ENCODE data around the gene TBC1D9.

TBC1D9 gene

GRCh38 chr4:140633124-140633523 is 123.1 kb downstream of the TBC1D9 start:
- no peaks in the 10 kb centered on the region for H3K9me3 Mint-ChIP-seq
- DNase-seq (ENCODE audit: low spot score): no peak
- H3K27me3 Mint-ChIP-seq (ENCODE audit: low read depth): peaks cover 15% of the 10 kb centered on the region
- H3K36me3 Mint-ChIP-seq (ENCODE audit: low read depth): no peaks in the 10 kb centered on the region
- H3K4me3 Mint-ChIP-seq: no peak overlapping the region
- H3K27ac Mint-ChIP-seq: no peak overlapping the region
- no peaks in the 10 kb centered on the region for H3K4me1 Mint-ChIP-seq (ENCODE audit: low read depth)

GRCh38 chr4:140630246-140630645 is 125.9 kb downstream of the TBC1D9 start:
- H3K27ac Mint-ChIP-seq: no peak overlapping the region
- no peaks in the 10 kb centered on the region for H3K9me3 Mint-ChIP-seq
- H3K27me3 Mint-ChIP-seq (ENCODE audit: low read depth): peaks cover 23% of the 10 kb centered on the region
- DNase-seq (ENCODE audit: low spot score): no peak
- no peaks in the 10 kb centered on the region for H3K4me1 Mint-ChIP-seq (ENCODE audit: low read depth)
- no peak overlapping the region for H3K4me3 Mint-ChIP-seq
- H3K36me3 Mint-ChIP-seq (ENCODE audit: low read depth): no peaks in the 10 kb centered on the region

GRCh38 chr4:140628016-140628415 is 128.2 kb downstream of the TBC1D9 start:
- Mint-ChIP-seq H3K27ac (no peak overlapping the region), H3K27me3 (ENCODE audit: low read depth) (peaks cover 30% of the 10 kb centered on the region), H3K36me3 (ENCODE audit: low read depth) (no peaks in the 10 kb centered on the region), H3K4me3 (no peak overlapping the region), H3K4me1 (ENCODE audit: low read depth) (peaks cover 2% of the 10 kb centered on the region), H3K9me3 (no peaks in the 10 kb centered on the region)
- DNase-seq (ENCODE audit: low spot score): no peak

GRCh38 chr4:140626661-140627376 is 129.4 kb downstream of the TBC1D9 start:
- H3K27me3 Mint-ChIP-seq (ENCODE audit: low read depth): peaks cover 29% of the 10 kb centered on the region
- peaks cover 2% of the 10 kb centered on the region for H3K4me1 Mint-ChIP-seq (ENCODE audit: low read depth)
- no peaks in the 10 kb centered on the region for H3K36me3 Mint-ChIP-seq (ENCODE audit: low read depth)
- H3K9me3 Mint-ChIP-seq: no peaks in the 10 kb centered on the region
- no peak overlapping the region for H3K27ac Mint-ChIP-seq
- H3K4me3 Mint-ChIP-seq: no peak overlapping the region
- no peak for DNase-seq (ENCODE audit: low spot score)

- H3K27me3 Mint-ChIP-seq (ENCODE audit: low read depth): peaks cover 13% of the 10 kb centered on the region
- DNase-seq (ENCODE audit: low spot score): no peak
- no peaks in the 10 kb centered on the region for H3K9me3 Mint-ChIP-seq
- no peak overlapping the region for H3K27ac Mint-ChIP-seq
- H3K36me3 Mint-ChIP-seq (ENCODE audit: low read depth): no peaks in the 10 kb centered on the region
- peaks cover 11% of the 10 kb centered on the region for H3K4me1 Mint-ChIP-seq (ENCODE audit: low read depth)
- no peak overlapping the region for H3K4me3 Mint-ChIP-seq
Observed at GRCh38 chr4:140622333-140622958, 133.7 kb downstream of the TBC1D9 start.

- no peaks in the 10 kb centered on the region for H3K9me3 Mint-ChIP-seq
Observed at GRCh38 chr4:140621161-140621560, 135.0 kb downstream of the TBC1D9 start.

GRCh38 chr4:140617499-140618248 is 138.5 kb downstream of the TBC1D9 start:
- H3K4me3 Mint-ChIP-seq: no peak overlapping the region
- H3K4me1 Mint-ChIP-seq (ENCODE audit: low read depth): peaks cover 10% of the 10 kb centered on the region
- H3K9me3 Mint-ChIP-seq: no peaks in the 10 kb centered on the region
- H3K27ac Mint-ChIP-seq: no peak overlapping the region
- no peak for DNase-seq (ENCODE audit: low spot score)
- H3K36me3 Mint-ChIP-seq (ENCODE audit: low read depth): no peaks in the 10 kb centered on the region
- peaks cover 7% of the 10 kb centered on the region for H3K27me3 Mint-ChIP-seq (ENCODE audit: low read depth)

More at GRCh38 chr4:140621161-140621560, 135.0 kb downstream of the TBC1D9 start:
- H3K27me3 Mint-ChIP-seq (ENCODE audit: low read depth): peaks cover 9% of the 10 kb centered on the region
- H3K27ac Mint-ChIP-seq: peak overlapping the region; percentile 51
- DNase-seq (ENCODE audit: low spot score): no peak
- H3K36me3 Mint-ChIP-seq (ENCODE audit: low read depth): no peaks in the 10 kb centered on the region
- peak overlapping the region; percentile 16 for H3K4me3 Mint-ChIP-seq
- peaks cover 11% of the 10 kb centered on the region for H3K4me1 Mint-ChIP-seq (ENCODE audit: low read depth)

GRCh38 chr4:140615451-140615850 is 140.7 kb downstream of the TBC1D9 start:
- Mint-ChIP-seq H3K9me3 (no peaks in the 10 kb centered on the region), H3K27ac (no peak overlapping the region), H3K36me3 (ENCODE audit: low read depth) (no peaks in the 10 kb centered on the region), H3K27me3 (ENCODE audit: low read depth) (peaks cover 8% of the 10 kb centered on the region), H3K4me1 (ENCODE audit: low read depth) (peaks cover 6% of the 10 kb centered on the region), H3K4me3 (no peak overlapping the region)
- DNase-seq (ENCODE audit: low spot score): no peak

- peaks cover 8% of the 10 kb centered on the region for H3K27me3 Mint-ChIP-seq (ENCODE audit: low read depth)
- H3K36me3 Mint-ChIP-seq (ENCODE audit: low read depth): no peaks in the 10 kb centered on the region
- DNase-seq (ENCODE audit: low spot score): no peak
- H3K4me1 Mint-ChIP-seq (ENCODE audit: low read depth): peaks cover 2% of the 10 kb centered on the region
- H3K4me3 Mint-ChIP-seq: no peak overlapping the region
- no peaks in the 10 kb centered on the region for H3K9me3 Mint-ChIP-seq
- H3K27ac Mint-ChIP-seq: no peak overlapping the region
Observed at GRCh38 chr4:140612357-140612756, 143.8 kb downstream of the TBC1D9 start.

GRCh38 chr4:140611854-140612253 is 144.3 kb downstream of the TBC1D9 start:
- Mint-ChIP-seq H3K27me3 (ENCODE audit: low read depth) (peaks cover 8% of the 10 kb centered on the region), H3K4me1 (ENCODE audit: low read depth) (peaks cover 2% of the 10 kb centered on the region), H3K4me3 (no peak overlapping the region)

GRCh38 chr4:140609548-140610425 is 146.4 kb downstream of the TBC1D9 start:
- Mint-ChIP-seq H3K4me3 (no peak overlapping the region), H3K4me1 (ENCODE audit: low read depth) (peaks cover 2% of the 10 kb centered on the region), H3K27ac (no peak overlapping the region), H3K36me3 (ENCODE audit: low read depth) (no peaks in the 10 kb centered on the region), H3K27me3 (ENCODE audit: low read depth) (peaks cover 8% of the 10 kb centered on the region), H3K9me3 (no peaks in the 10 kb centered on the region)
- DNase-seq (ENCODE audit: low spot score): no peak

More at GRCh38 chr4:140611854-140612253, 144.3 kb downstream of the TBC1D9 start:
- Mint-ChIP-seq H3K9me3 (no peaks in the 10 kb centered on the region), H3K27ac (no peak overlapping the region), H3K36me3 (ENCODE audit: low read depth) (no peaks in the 10 kb centered on the region)
- no peak for DNase-seq (ENCODE audit: low spot score)

GRCh38 chr4:140607852-140608251 is 148.3 kb downstream of the TBC1D9 start:
- Mint-ChIP-seq H3K4me3 (no peak overlapping the region), H3K9me3 (no peaks in the 10 kb centered on the region), H3K27me3 (ENCODE audit: low read depth) (peaks cover 6% of the 10 kb centered on the region), H3K4me1 (ENCODE audit: low read depth) (peaks cover 2% of the 10 kb centered on the region), H3K27ac (no peak overlapping the region), H3K36me3 (ENCODE audit: low read depth) (no peaks in the 10 kb centered on the region)
- DNase-seq (ENCODE audit: low spot score): no peak

- H3K27ac Mint-ChIP-seq: no peak overlapping the region
- DNase-seq (ENCODE audit: low spot score): no peak
- H3K4me3 Mint-ChIP-seq: no peak overlapping the region
- peaks cover 5% of the 10 kb centered on the region for H3K27me3 Mint-ChIP-seq (ENCODE audit: low read depth)
- no peaks in the 10 kb centered on the region for H3K9me3 Mint-ChIP-seq
- no peaks in the 10 kb centered on the region for H3K4me1 Mint-ChIP-seq (ENCODE audit: low read depth)
- no peaks in the 10 kb centered on the region for H3K36me3 Mint-ChIP-seq (ENCODE audit: low read depth)
Observed at GRCh38 chr4:140604544-140604943, 151.6 kb downstream of the TBC1D9 start.

Measured in T-helper 2 cell treated with Interferon-gamma antibody and Interleukin-4, amounts not matched to agents 5 μg/mL and 100 μg/mL, for 36 hours (primary cell).